PC-3 (cell line): ENCODE results near the gene HERC2.
"Not testable (repeated sequence)": the region's sequence is repeated elsewhere in the genome, so short reads cannot be mapped to it uniquely, and the experiment has no call there.

Experiments used
- CTCF ChIP-seq: fragments of 300-600 bp; sonication (generic); conservative IDR thresholded peaks from 2 replicates; pipeline ENCODE4 v1.5.1; 2017; ENCODE audit warnings: antibody characterized with exemption, low read depth, mild to moderate bottlenecking, low read length
- EZH2 ChIP-seq: fragments of 300-600 bp; sonication (generic); IDR thresholded peaks from one replicate; pipeline ENCODE4 v1.6.1; 2017; ENCODE audit warnings: antibody characterized with exemption, mild to moderate bottlenecking, low read length; ENCODE audit not compliant: unreplicated experiment

GRCh38 chr15:28286659-28287058 is 35.3 kb downstream of the HERC2 start:
- TF ChIP-seq CTCF, EZH2: not testable (repeated sequence)
